ENCODE measurements around the gene IFNE.

IFNE gene

GRCh38 chr9:21434202-21435014, 47.7 kb downstream of the IFNE start:
- no peak for TF ChIP-seq ZFP30 (CRISPR knock-in tag; IDR thresholded peaks at IDR 0.05)
- no peak for TF ChIP-seq ISL1 (CRISPR knock-in tag; IDR thresholded peaks at IDR 0.05)
- TF ChIP-seq TCF4 (CRISPR knock-in tag; IDR thresholded peaks at IDR 0.05; ENCODE audit: borderline replicate concordance) = no peak
- TF ChIP-seq ZNF70 (CRISPR knock-in tag; IDR thresholded peaks at IDR 0.05) = no peak
- no peak for TF ChIP-seq CREB5 (CRISPR knock-in tag; IDR thresholded peaks at IDR 0.05; ENCODE audit: low read depth)
- no peak for TF ChIP-seq ZNF8 (CRISPR knock-in tag; IDR thresholded peaks at IDR 0.05)
- no peak for TF ChIP-seq PATZ1 (CRISPR knock-in tag; IDR thresholded peaks at IDR 0.05; ENCODE audit: borderline replicate concordance)
- no peak for TF ChIP-seq POU6F1 (CRISPR knock-in tag; IDR thresholded peaks at IDR 0.05; ENCODE audit: borderline replicate concordance, low read depth)
- no peak for TF ChIP-seq ZFP3 (CRISPR knock-in tag; IDR thresholded peaks at IDR 0.05)
- peak; percentile 71; the same call in 2 of the 3 replicates for ATAC-seq

GRCh38 chr9:21432672-21433425, 49.3 kb downstream of the IFNE start:
- no peak for ATAC-seq
- no peak for TF ChIP-seq BACH2 (CRISPR knock-in tag; IDR thresholded peaks at IDR 0.05; ENCODE audit: borderline replicate concordance)
- TF ChIP-seq SNAI2 (CRISPR knock-in tag; IDR thresholded peaks at IDR 0.05) = no peak
- no peak for TF ChIP-seq RARB (CRISPR knock-in tag; IDR thresholded peaks at IDR 0.05)
- no peak for TF ChIP-seq CSDC2 (CRISPR knock-in tag; IDR thresholded peaks at IDR 0.05)
- no peak for TF ChIP-seq ISL1 (CRISPR knock-in tag; IDR thresholded peaks at IDR 0.05)
- TF ChIP-seq CREB5 (CRISPR knock-in tag; IDR thresholded peaks at IDR 0.05; ENCODE audit: low read depth) = no peak
